Jurkat, Clone E6-1 (cell line): ENCODE measurements around the gene TPCN2.

Experiments
- DNase-seq: peaks from one replicate; pipeline ENCODE4 v3.0.0-alpha.2; 2011; ENCODE audit warnings: low read depth, low spot score
- H3K4me3 ChIP-seq: 2 replicates; pipeline ENCODE4 v1.5.1; 2011; ENCODE audit warnings: mild to moderate bottlenecking, low read length, control low read depth, moderate library complexity

TPCN2 gene

DNA sequence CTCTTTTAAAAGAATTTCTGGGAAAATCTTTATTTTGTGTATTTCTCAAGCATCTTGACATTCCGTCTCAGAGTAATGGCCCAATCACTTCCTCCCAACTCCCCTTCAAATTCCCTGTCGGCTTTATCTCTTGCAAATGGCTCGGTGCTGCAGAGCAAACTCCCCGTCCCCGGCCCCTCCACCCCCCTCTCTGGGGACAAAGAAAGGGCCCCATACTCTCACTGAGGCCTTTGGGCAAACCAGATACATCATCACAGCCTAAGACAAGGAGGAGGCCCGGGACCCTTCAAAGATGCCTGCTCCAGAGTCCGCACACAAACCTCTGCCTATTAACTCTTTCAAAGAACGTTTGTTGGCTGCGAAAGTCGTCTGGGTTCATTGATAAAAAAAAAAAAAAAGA is 103.1 kb downstream of the TPCN2 start:
- no peak overlapping the region for H3K4me3 ChIP-seq
- no peak for DNase-seq

DNA sequence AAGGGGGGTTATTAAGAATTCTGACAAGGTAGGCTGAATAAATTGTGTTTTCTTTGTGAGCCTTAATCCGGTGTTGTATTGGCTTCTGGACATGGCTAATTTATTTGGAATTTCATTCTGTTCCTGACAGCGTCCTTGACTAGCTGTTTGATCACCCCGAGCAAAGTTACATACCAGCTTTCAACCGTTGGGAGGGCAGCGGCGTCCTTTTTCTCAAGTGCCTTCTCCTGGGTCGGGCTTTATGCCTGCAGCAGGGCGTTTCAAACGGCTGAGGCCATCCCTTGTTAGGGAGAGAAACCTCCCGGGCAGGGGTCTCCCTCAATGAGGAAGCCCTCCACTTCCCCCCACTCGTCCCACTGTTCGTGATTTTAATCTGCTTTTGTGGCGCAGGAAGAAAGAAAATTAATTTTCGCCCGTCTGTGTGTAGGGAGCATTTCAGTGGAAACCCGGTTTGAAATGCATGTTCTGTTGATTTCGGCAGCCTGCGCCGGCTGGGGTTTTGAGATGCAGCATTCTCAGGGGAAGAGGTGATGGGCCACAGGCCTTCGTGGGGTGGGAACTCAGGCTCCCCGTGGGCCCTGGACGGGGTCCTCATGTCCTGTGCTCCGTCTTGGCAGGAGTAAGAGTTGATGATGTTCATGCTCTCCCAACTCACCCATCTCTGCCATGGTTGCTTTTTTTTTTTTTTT is 104.1 kb downstream of the TPCN2 start:
- DNase-seq, result no peak
- H3K4me3 ChIP-seq, result no peak overlapping the region

DNA sequence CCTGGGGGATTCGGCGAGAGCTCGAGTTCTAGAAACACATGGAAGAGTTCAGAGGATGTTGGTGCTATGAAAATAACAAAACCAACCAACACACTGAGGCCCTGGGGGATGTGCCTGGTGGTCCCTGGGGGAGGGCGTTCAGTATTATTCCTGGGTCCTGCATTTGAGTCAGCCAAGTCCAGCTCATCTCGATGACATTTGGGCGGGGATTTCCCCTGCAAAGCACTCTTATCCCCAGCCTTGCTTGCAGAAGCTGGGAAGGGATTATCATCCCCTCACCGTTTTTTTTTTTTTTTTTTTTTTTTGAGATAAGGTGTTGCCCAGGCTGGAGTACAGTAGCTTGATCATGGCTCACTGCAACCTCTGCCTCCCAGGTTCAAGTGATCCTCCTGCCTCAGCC is 104.9 kb downstream of the TPCN2 start:
- DNase-seq, result no peak

DNA sequence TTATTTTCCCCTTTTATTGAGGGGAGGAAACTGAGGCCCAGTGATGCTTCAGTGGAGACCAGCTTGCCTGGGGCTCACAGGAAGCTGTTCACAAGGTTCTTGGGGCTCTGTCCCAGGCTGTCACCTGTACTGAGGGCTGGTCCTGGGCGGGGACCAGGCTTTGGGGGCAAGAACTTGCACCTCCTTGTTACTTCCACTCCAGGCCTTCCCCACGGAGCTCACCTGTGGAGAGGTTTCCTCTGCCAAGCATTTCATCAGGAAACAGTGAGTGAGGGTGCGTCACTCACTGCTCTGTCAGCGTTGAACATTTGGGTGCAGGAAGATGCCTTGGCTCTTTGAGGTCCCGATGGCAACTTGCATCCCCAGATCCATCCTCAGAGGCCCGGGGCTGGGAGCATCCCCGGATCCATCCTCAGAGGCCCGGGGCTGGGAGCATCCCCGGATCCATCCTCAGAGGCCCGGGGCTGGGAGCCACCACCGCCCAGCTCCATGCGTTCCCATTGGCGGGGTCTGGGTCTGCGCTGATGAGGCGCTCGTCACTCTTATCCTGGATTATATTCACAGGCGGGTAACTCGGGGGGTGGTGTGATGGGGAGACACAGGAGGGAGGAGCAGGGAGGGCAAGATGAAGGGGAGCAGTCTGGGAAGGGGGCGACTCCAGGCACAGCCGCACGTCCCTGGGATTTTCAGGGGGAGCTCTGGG is 105.6 kb downstream of the TPCN2 start:
- no peak for DNase-seq
- no peak overlapping the region for H3K4me3 ChIP-seq

More for the DNA sequence above, 104.9 kb downstream of the TPCN2 start:
- no peak overlapping the region for H3K4me3 ChIP-seq

DNA sequence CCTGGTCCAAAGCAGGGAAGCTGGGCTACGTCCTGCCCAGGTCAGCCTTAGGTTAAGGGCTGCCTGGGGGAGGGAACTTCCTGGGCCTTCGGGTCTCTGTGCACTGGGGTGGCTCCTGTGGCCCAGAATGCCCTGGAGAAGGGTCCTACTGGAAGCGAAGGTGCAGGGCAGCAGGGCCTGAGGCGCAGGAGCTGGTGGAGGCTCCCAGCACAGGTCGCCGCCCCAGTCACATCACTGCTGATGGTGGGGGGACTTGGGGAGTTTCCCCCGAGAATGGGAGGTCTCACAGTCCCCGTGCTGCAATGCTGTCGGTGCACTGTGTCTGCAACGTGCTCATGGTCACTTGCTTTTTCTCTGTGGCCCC is 106.2 kb downstream of the TPCN2 start:
- no peak for DNase-seq
- no peak overlapping the region for H3K4me3 ChIP-seq

DNA sequence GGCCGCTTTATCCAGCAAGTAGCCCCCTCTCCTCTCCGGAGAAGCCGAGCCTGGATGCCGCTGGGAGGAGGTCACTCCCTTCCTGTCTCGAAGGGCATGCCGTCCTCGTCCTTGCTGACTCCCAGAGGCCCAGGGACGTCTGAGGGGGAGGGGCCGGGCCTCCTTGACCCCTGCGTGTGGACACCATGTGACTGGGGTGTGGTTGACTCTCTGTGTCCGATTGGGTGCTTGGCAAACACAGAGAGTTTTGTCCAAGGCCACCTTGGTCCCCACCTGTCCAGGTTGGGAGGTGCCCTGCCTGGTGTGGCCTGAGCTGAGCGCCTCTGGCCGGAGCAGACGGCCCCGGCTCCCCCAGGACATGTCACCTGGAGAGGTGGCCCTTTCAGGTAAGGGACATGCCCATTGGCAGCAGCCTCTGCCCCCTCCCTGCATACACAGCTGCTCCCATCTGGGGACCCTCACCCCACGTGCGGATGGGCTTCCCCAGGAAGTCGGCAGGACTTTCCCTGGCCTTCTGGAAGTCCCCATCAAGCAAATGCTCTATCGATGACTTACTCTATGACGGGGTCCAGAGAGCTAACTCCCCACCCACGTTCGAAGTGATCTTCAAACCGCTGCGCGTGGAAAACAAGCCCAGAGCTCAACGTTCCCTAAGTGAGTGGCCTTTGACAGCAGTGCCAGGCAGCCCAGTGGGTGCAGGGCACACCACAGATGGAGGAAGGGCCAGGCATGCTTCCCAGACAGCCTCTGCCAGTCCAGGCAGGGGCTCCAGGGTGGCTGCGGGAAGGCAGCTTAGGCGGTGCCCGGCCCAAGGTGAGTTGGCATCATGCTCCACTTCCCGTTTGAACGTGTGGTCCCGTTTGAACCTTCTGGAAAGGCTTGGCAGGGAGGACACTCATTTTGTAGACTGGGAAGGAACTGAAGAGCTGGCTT is 106.8 kb downstream of the TPCN2 start, which contains the start of gene SMIM38:
Gene SMIM38 (plus strand): TSS at position 634 of the 933 bp plus-strand sequence. CDS start 1,912 bp downstream, outside the sequence.
- no peak for DNase-seq
- H3K4me3 ChIP-seq, result no peak within 1 kb of the TSS

DNA sequence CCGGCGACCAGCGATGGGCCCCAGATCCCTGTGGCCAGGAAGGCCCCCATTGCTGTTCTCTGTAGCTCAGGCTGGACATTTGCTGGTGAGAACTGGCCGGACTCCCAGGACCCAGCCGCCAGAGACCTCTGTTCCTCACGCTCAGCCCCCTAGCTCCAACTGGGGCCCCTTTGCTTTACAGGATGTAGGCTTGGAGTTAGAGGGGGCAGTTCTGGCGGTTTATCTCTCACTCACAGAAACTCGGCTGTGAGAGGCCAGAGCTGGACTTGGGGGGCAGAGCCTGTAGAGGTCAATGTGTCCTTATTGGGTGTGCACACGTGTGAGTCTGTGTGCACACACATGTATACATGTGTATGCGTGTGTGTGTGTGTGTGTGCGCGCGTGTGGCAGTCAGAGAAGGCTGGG is 107.5 kb downstream of the TPCN2 start:
- no peak overlapping the region for H3K4me3 ChIP-seq
- DNase-seq, result no peak

DNA sequence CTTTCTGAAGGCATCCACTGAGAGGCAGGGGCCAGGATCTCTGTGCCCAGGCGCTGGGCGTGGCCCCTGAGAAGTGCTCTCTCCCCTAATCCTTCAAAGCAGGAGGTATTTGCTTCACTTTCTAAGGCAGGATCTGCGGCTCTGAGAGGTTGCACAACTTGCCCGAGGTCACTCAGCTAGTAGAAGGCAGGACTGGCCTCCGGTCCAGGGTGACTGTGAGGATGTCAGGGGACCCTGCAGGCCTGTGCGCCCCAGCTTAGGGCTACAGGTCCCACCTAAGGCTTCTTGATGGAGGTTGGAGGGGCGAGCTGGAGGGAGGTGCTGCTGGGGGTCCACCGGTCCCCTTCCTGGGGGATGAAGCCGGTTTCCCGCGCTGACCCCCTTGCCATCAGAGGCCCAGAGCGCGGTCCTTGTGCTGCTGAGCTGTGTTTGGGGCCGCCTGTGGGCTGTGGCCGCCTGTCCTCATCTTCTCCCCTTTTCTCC is 108.0 kb downstream of the TPCN2 start:
- DNase-seq, result no peak
- H3K4me3 ChIP-seq, result no peak overlapping the region

DNA sequence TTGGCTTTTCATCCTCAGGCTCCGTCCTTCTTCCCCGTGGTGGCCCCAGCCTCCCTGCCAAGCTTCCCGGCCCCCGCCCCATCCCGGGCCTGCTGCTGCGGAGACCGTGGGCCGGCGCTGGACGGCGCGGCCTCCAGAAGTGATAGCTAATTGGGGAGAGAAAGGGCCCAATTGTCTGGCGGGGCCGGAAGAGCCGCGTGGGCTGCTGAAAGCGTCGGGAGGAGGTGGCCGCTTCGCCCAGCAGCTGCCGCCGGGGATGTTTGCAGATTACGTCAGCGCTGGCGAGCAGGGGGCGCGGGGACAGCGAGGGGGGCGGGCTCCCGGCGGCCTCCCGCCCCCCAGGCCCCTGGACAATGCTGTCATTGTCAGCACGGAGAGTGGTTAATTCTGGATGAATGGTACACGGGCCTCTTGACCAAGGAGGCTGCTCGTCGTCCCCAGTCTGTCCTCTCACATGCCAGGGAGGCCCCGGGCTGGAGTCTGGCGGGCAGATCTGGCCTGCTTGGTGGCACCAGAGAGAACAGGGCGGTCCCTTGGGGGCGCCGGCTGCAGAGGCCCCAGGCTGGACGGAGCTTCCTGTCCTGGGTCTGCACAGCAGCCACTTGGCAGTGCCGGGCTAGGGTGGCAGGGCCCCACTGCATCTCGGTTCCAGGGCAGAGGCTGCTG is 108.6 kb downstream of the TPCN2 start:
- DNase-seq, result no peak
- H3K4me3 ChIP-seq, result no peak overlapping the region

DNA sequence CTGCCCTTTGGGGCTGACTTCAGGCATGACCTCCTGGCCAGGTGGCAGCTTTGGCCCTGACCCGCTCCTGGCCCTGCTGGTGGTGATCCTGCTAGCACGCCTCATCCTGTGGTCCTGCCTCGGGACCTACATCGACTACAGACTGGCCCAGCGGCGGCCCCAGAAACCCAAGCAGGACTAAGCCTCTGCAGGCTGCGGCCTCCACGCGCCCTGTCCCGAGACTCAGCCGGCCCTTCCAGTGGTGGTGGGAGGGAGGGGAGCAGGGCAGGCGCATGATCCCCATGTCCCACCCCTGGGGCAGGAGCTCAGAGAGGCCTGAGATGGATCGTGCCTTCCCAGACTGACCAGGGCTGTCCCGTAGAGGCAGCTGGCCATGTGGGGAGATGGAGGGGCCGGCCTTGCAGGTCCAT is 109.1 kb downstream of the TPCN2 start:
- no peak for DNase-seq
- no peak overlapping the region for H3K4me3 ChIP-seq

DNA sequence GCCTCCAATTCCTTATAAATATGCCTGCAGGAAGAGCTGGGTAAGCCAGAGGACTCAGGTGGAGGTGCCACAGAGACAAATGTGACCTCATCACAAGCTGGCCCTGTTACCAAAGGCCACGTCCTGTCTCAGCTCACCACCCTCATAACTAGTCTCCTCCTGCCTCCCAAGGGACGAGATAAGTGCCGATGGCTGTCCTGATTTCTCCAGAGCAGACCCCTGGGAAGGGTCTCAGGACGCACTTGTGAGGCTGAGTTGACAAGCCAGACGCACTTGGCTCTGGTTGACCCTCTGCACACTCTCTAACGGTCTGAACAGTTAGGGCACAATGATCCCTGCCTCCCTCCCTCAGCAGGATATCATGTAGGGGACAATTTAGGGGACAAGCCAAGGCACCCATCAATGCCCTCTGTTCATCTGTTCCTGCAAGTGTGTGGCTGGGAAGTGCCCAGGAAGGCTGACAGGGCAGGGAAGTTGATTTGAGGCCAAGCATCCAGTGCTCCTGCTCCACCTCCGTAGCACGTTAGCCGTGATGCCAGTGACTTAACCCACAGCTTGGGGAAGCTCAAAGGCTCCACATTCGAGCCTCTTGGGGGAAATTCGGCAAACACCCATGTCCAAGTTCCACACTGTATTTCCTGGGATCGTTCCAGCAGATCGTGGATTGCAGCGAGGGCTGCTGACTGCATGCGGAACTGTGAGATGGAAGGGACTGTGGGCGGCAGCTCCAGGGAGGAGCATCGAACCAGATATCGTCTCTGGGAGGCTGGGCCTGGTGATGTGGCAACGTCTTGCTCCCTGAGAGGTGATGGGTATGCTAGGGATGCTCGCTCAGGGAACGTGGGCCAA is 109.8 kb downstream of the TPCN2 start:
- no peak for DNase-seq
- H3K4me3 ChIP-seq, result no peak overlapping the region

DNA sequence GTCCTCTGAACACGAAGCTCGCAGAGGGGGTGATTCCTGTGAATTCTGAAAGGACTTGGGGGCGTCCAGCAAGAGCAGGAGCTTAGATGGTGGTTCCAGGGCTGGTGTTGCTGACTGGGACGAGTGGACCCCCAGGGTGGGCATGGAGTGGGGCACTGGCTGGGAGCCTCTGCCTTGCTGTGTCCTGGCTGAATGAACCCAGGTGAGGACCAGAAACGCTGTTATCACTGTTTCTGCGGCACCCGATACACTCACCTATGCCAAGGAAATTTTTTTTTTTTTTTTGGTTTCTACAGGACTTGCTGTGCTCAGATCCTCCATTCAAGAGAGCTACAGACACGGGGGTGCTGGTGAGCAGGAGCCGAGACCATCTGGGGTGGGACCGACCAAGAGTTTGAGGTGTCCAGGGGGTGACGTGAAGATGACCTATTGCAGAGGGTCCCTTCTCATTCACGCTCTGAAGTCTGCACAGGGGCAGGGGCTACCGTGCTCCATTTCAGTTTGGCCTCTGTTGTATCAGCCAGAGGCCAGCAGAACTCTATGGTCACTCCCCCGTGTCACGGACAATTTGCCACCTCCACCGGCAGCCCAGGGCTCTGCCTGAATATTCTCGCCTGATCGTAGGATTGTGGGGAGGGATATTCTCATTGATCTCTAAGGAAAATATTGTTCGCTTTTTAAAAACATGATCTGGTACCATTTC is 110.6 kb downstream of the TPCN2 start:
- no peak overlapping the region for H3K4me3 ChIP-seq
- DNase-seq, result no peak

DNA sequence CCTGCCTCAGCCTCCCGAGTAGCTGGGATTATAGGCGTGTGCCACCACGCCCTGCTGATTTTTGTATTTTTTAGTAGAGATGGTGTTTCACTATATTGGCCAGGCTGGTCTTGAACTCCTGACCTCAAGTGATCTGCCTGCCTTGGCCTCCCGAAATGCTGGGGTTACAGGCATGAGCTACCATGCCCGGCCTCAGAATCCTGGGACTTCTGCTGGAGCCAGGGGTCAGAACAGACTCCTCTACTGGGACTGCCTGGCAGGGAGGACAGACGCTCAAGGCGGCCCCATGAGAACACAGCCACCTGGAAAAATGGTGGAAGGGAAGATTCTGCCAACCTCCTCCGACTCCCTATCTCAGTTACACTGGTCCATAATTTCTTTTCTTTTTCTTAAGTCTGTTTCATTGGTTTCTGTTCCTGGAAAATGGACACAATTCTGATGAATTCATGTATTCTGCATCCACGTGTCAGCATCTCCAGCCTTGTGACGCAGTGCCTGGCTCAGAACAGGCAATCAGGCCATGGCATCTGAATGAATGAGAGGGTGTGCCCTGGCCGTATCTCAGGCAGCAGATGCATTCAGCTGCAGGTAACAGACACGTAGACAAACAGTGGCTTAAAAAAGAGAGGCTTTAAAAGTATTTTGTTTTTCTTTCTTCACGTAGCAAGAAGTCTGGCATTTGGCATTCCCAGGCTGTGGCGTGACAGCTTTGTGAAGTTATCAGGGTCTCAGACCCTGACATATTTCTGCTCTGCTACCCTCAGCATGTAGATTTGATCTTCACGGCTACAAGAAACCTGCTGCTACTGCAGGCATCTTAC is 111.8 kb downstream of the TPCN2 start:
- H3K4me3 ChIP-seq, result no peak overlapping the region
- no peak for DNase-seq

DNA sequence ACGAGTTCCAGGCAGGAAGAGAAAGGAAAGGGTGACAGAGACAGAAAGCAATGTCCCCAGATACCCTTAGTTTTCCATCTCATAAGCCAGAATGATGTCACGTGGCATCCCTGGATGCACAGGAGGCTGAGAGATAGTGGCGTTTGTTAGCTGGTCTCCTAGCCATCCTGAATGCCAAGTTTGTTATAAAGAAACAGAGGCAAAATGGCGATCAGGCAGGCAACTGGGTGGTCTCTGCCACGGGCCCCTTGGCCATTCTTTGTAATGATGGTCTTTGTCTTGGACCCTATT is 112.3 kb downstream of the TPCN2 start:
- no peak overlapping the region for H3K4me3 ChIP-seq
- DNase-seq, result no peak

DNA sequence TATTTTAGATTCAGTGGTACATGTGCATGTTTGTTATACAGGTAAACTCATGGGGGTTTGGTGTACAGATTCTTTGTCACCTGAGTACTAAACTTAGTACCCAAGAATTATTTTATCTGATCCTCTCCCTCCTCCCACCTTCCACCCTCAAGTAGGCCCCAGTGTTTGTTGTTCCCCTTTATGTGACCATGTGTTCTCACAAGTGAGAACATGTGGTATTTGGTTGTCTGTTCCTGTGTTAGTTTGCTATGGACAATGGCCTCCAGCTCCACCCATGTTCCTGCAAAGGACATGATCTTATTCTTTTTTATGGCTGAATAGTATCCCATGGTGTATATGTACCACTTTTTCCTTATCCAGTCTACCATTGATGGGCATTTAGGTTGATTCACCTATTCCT is 113.8 kb downstream of the TPCN2 start:
- no peak for DNase-seq

DNA sequence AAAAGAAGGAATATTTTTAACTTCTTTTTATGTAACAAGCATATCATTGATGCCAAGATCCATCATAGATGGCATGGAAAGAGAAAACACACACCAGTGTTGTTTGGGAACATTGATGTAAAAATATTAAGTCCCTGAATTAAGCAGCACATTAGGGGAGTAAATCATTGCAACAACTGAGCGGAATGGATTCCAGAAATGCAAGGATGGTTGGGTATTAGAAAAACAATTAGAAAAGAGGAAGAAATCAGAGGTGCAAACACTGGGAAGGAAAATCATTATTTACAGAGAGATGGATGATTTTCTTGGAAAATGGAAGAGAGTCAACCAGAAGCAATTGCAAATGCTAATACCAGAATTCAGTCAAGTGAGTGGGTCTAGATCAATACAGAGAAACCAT is 115.1 kb downstream of the TPCN2 start:
- no peak for DNase-seq
- no peak overlapping the region for H3K4me3 ChIP-seq

More for the DNA sequence above, 113.8 kb downstream of the TPCN2 start:
- no peak overlapping the region for H3K4me3 ChIP-seq

DNA sequence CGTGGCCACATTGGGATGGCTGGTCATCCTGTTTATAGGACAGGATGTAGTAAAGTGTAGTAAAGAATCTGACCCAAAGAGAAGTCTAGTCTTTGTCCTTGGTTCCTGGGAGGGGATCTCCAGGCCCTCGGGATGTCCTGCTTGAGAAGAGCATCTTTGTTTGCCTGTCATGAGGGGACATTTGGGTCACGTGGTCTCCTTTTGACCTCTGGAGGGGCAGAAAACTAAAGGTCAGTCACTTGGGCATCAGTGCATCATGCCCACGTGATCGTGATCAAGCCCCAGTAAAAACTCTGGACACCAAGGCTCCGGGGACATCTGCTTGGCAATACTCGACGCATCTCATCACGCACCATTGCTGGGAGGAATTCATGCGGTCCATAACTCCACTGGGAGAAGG is 116.1 kb downstream of the TPCN2 start:
- no peak overlapping the region for H3K4me3 ChIP-seq
- no peak for DNase-seq
